GM12878 (cell line): ENCODE results near the gene KLHL3. TPM values are rescaled to one million over a fixed set of nuclear protein-coding genes. Genes with fewer than 3 reads are reported as not detected.

Source experiments
- ATAC-seq: fragments of 200-7000 bp; cut with Tn5 transposase; 3 replicates; pipeline ENCODE4 v1.9.1; 2020; ENCODE audit warnings: mild to moderate bottlenecking, moderate library complexity
- BruUV-seq: library from RNA; stranded (reverse); fragments of 400-500 nt; replicated peaks from 2 replicates; lab custom pipeline; 2021; lab: Mats Ljungman, UMichigan
- CTCF ChIA-PET: fragments of 300-600 bp; sonication (Branson Sonifier 250); formaldehyde crosslinking; extraction: SDS; loops from one replicate; lab custom pipeline; 2021; ENCODE audit warnings: inconsistent platforms; lab: Yijun Ruan, JAX
- POLR2A ChIA-PET: fragments of 350-600 bp; formaldehyde crosslinking; extraction: SDS; loops from one replicate; lab custom pipeline; 2021; ENCODE audit warnings: inconsistent platforms; lab: Charles Lee
- RAD21 ChIA-PET: fragments of 300-600 bp; sonication (Branson Sonifier 250); formaldehyde crosslinking; loops from one replicate; lab custom pipeline; 2023; ENCODE audit warnings: antibody characterized with exemption; ENCODE audit not compliant: unreplicated experiment; lab: Charles Lee
- SMC1A ChIA-PET: fragments of 300-600 bp; sonication (Branson Sonifier 250); formaldehyde crosslinking; loops from one replicate; lab custom pipeline; 2023; ENCODE audit not compliant: unreplicated experiment, uncharacterized antibody; lab: Charles Lee
- DNase-seq: peaks from one replicate; pipeline ENCODE4 v3.0.0-alpha.2; 2011; ENCODE audit warnings: low read depth, low spot score
- FAIRE-seq: peaks from 3 replicates; lab custom pipeline; 2011; peaks lifted over from hg19 to GRCh38; lab: Jason Lieb, UNC
- H2AFZ ChIP-seq: 2 replicates; pipeline ENCODE4 v1.6.0; 2011; ENCODE audit warnings: low read depth, low read length, control low read depth; ENCODE audit not compliant: control insufficient read depth
- H3K27ac ChIP-seq: 2 replicates; pipeline ENCODE4 v1.5.1; 2011; ENCODE audit warnings: control low read depth; ENCODE audit not compliant: control insufficient read depth, insufficient read depth
- H3K27me3 ChIP-seq, 2 experiments: replicated peaks in 1 of 2; 2 replicates each; pipeline versions ENCODE4 v1.6.0 to v1.6.1; 2011; ENCODE audit warnings: low read length in 1 of 2; ENCODE audit not compliant: control insufficient read depth in 2 of 2, insufficient read depth in 2 of 2
- H3K36me3 ChIP-seq, 2 experiments: 2 replicates each; pipeline ENCODE4 v1.5.1; 2011; ENCODE audit warnings: low read length in 1 of 2; ENCODE audit not compliant: control insufficient read depth in 2 of 2, insufficient read depth in 2 of 2
- H3K4me1 ChIP-seq: 2 replicates; pipeline ENCODE4 v1.6.1; 2011; ENCODE audit warnings: mild to moderate bottlenecking, low read length, moderate library complexity, mixed read lengths; ENCODE audit not compliant: control insufficient read depth, insufficient read depth
- H3K4me2 ChIP-seq: 2 replicates; pipeline ENCODE4 v1.6.0; 2011; ENCODE audit warnings: control low read depth; ENCODE audit not compliant: control insufficient read depth, insufficient read depth
- H3K4me3 ChIP-seq: fragments of 200-600 bp; sonication (generic); 2 replicates; pipeline ENCODE4 v1.5.1; 2016
- H3K79me2 ChIP-seq: 2 replicates; pipeline ENCODE4 v1.6.0; 2011; ENCODE audit warnings: low read length; ENCODE audit not compliant: control insufficient read depth, insufficient read depth
- H3K9ac ChIP-seq: 2 replicates; pipeline ENCODE4 v1.8.0; 2011; ENCODE audit warnings: low read length, control low read depth, mixed read lengths; ENCODE audit not compliant: control insufficient read depth, insufficient read depth
- H3K9me3 ChIP-seq: replicated peaks from 3 replicates; pipeline ENCODE4 v1.5.1; 2011; ENCODE audit warnings: mild to moderate bottlenecking, low read length; ENCODE audit not compliant: control insufficient read depth, insufficient read depth
- H4K20me1 ChIP-seq: 2 replicates; pipeline ENCODE4 v1.6.0; 2011; ENCODE audit not compliant: control insufficient read depth, insufficient read depth
- BCL3 ChIP-seq: IDR thresholded peaks from 2 replicates; pipeline ENCODE4 v1.6.1; 2011; ENCODE audit warnings: borderline replicate concordance, low read depth, mild to moderate bottlenecking, moderate library complexity, low read length; ENCODE audit not compliant: insufficient read depth, poor library complexity, severe bottlenecking
- DPF2 ChIP-seq: fragments of 450-650 bp; IDR thresholded peaks from 2 replicates; pipeline ENCODE4 v1.6.1; 2017; ENCODE audit warnings: mild to moderate bottlenecking
- NR2C2 ChIP-seq: IDR thresholded peaks from 2 replicates; pipeline ENCODE4 v1.6.1; 2011; ENCODE audit warnings: borderline replicate concordance, low read depth; ENCODE audit not compliant: control insufficient read depth, insufficient read length
- PAX5 ChIP-seq: IDR thresholded peaks from 2 replicates; pipeline ENCODE4 v1.6.1; 2011; ENCODE audit warnings: low read depth, low read length, borderline replicate concordance
- RB1 ChIP-seq: fragments of 450-650 bp; formaldehyde crosslinking; IDR thresholded peaks from 2 replicates; pipeline ENCODE4 v1.6.1; 2017; ENCODE audit warnings: mild to moderate bottlenecking, borderline replicate concordance
- SUZ12 ChIP-seq: fragments of 200-600 bp; sonication (generic); IDR thresholded peaks from one replicate; pipeline ENCODE4 v1.6.1; 2018; ENCODE audit warnings: antibody characterized with exemption, mild to moderate bottlenecking; ENCODE audit not compliant: unreplicated experiment
- WRNIP1 ChIP-seq: IDR thresholded peaks from 2 replicates; pipeline ENCODE4 v1.6.1; 2011; ENCODE audit warnings: low read depth, low read length, improper control_type of control experiment, borderline replicate concordance
- ZNF687 ChIP-seq: fragments of 450-650 bp; IDR thresholded peaks from 2 replicates; pipeline ENCODE4 v1.6.1; 2017; ENCODE audit warnings: mild to moderate bottlenecking, moderate library complexity
- WGBS: methylation state at CpG from one replicate; pipeline ENCODE4 v1.1.6; 2016; ENCODE audit warnings: low lambda C conversion rate; ENCODE audit not compliant: insufficient replicate concordance, insufficient coverage; ENCODE audit errors: missing lambda C conversion rate; 5-methylcytosine and 5-hydroxymethylcytosine counted together
- in situ Hi-C: fragments of 300-500 bp; cut with MboI; formaldehyde crosslinking; loops from 9 replicates; pipeline ENCODE4 v1.14.3; 2018; ENCODE audit warnings: mixed read lengths
- intact Hi-C: fragments of 100-400 bp; cut with micrococcal nuclease; formaldehyde crosslinking; loops from one replicate; pipeline ENCODE4 v1.14.2; 2022; ENCODE audit not compliant: unreplicated experiment
- polyA plus RNA-seq, 11 experiments: library from polyadenylated mRNA; depleted of rRNA in 4 of 11; unstranded in 6 of 11; stranded (reverse) in 5 of 11; fragments of >200 nt; fragmentation: Nextera tagmentation in 4 of 11; fragmentation: Illumina TruSeq in 1 of 11; extraction: Ambion mirVana in 4 of 11; extraction: Trizol in 1 of 11; gene quantifications; 1 replicate in 1 of 11; 2 replicates in 10 of 11; pipeline versions ENCODE4 v1.2.1 to v1.2.3, GENCODE V29; 2011 to 2016; ENCODE audit warnings: inconsistent platforms in 2 of 11, missing spikeins in 2 of 11, low read depth in 1 of 11
- total RNA-seq, 4 experiments: library from RNA; depleted of rRNA in 3 of 4; stranded (reverse); fragments of >200 nt in 3 of 4; fragmentation: Illumina TruSeq in 1 of 4; extraction: Trizol in 1 of 4; gene quantifications; 2 replicates each; pipeline versions ENCODE4 v1.2.1 to v1.2.3, GENCODE V29; 2013 to 2021

The KLHL3 gene
- total and polyA plus RNA-seq, 10 of the 15 experiments (the other 5 are each of a cell fraction or from before 2014, with no cell fraction given) = 1.7 to 11.7 (median 5.6) TPM

GRCh38 chr5:137666461-137666850 is 69.4 kb downstream of the KLHL3 start:
- intact Hi-C loops (no loop called here), in situ Hi-C loops (loop anchor here (10.0 kb wide), 1 partner anchor 468 kb away; the partner anchor contains the start of gene NME5)
- Histone ChIP-seq H3K9ac (no peak overlapping the region), H3K4me3 (no peak overlapping the region), H3K4me2 (peak overlapping the region; percentile 30), H3K4me1 (peaks cover 14% of the 10 kb centered on the region), H3K27ac (peak overlapping the region; percentile 29), H3K9me3 (no peaks in the 10 kb centered on the region), H4K20me1 (no peaks in the 10 kb centered on the region), H3K36me3 (no peaks in the 10 kb centered on the region; a peak in 1 of 4 replicates), H2AFZ (peak overlapping the region; percentile 50), H3K27me3 (no peaks in the 10 kb centered on the region), H3K79me2 (no peaks in the 10 kb centered on the region)
- ATAC-seq = peak; percentile 58
- ChIA-PET CTCF (interaction anchor here (0.9 to 16.9 kb wide), 8 partner anchors 11 to 112 kb away, joined by 3 to 619 read pairs (median 4); partner anchors contain the start of gene KLHL3), POLR2A (interaction anchor here (0.5 to 1.0 kb wide), 3 partner anchors 10 to 23 kb away, joined by 3 to 7 read pairs (median 4); no protein-coding TSS in a partner anchor), SMC1A (interaction anchor here (0.9 to 2.4 kb wide), 12 partner anchors 8 to 223 kb away, joined by 3 to 22 read pairs (median 5); partner anchors contain the start of genes KLHL3 and PKD2L2), RAD21 (interaction anchor here (0.7 to 2.9 kb wide), 5 partner anchors 37 to 87 kb away, joined by 3 to 18 read pairs (median 7); partner anchors contain the start of gene KLHL3)
- DNase-seq = no peak
- TF ChIP-seq RB1 = no peak
- no peak for TF ChIP-seq PAX5
- TF ChIP-seq NR2C2 = no peak
- TF ChIP-seq ZNF687 = 0 out of 2 replicates have a peak, but pooled peaks have one; percentile 21
- TF ChIP-seq SUZ12 = no peak
- TF ChIP-seq DPF2 = 0 out of 2 replicates have a peak, but pooled peaks have one; percentile 26
- no peak for TF ChIP-seq WRNIP1
- no peak for TF ChIP-seq BCL3
- BruUV-seq = no TSS peak
- no peak for FAIRE-seq
- 1% methylated on average over 3 of the region's 3 CpGs for WGBS
